Endothelial cell of umbilical vein (primary cell): Measurements from ENCODE around the gene ZSCAN1.

Experiments used
- TF ChIP-seq, protein P1 (sequence below): IDR thresholded peaks from 2 replicates; pipeline ENCODE4 v1.6.1; 2011; ENCODE audit not compliant: insufficient read depth, insufficient read length
- TF ChIP-seq, protein P2 (sequence below), 2 donors: IDR thresholded peaks; 1 replicate in 1 of 2; 2 replicates in 1 of 2; pipeline ENCODE4 v1.5.1; 2011; ENCODE audit warnings: low read length in 2 of 2, mild to moderate bottlenecking in 2 of 2, moderate library complexity in 2 of 2, control low read depth in 1 of 2, inconsistent platforms in 1 of 2, low read depth in 1 of 2; ENCODE audit not compliant: insufficient read depth in 1 of 2; ENCODE audit errors: extremely low read depth in 1 of 2

DNA sequence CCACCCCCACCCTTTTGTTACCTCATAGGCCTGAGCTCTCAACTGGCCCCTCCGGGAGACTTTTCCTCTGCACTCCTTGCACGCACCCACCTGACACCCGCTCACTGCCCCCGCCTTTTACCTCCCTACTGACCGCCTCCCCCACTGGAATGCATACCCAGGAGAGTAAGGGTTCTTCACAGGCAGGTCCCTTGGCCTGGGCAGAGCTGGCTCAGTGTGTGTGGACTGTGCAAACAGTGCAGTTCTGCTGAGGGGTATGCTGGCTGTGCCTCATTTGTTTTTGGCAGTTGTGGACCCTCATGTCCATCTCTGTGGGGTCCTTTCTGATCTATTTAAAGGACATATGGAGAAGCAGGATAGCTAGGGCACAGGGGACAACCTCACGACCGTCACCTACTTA, 59.2 kb downstream of the ZSCAN1 start:
- TF ChIP-seq, protein P1, sequence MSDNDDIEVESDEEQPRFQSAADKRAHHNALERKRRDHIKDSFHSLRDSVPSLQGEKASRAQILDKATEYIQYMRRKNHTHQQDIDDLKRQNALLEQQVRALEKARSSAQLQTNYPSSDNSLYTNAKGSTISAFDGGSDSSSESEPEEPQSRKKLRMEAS = no peak
- TF ChIP-seq, protein P2, sequence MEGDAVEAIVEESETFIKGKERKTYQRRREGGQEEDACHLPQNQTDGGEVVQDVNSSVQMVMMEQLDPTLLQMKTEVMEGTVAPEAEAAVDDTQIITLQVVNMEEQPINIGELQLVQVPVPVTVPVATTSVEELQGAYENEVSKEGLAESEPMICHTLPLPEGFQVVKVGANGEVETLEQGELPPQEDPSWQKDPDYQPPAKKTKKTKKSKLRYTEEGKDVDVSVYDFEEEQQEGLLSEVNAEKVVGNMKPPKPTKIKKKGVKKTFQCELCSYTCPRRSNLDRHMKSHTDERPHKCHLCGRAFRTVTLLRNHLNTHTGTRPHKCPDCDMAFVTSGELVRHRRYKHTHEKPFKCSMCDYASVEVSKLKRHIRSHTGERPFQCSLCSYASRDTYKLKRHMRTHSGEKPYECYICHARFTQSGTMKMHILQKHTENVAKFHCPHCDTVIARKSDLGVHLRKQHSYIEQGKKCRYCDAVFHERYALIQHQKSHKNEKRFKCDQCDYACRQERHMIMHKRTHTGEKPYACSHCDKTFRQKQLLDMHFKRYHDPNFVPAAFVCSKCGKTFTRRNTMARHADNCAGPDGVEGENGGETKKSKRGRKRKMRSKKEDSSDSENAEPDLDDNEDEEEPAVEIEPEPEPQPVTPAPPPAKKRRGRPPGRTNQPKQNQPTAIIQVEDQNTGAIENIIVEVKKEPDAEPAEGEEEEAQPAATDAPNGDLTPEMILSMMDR (IDR thresholded peaks at IDR 0.05; ENCODE audit: extremely low read depth in 1 of 2, insufficient read depth in 1 of 2, low read depth in 1 of 2, low read length in 2 of 2) = no peak
